ENCODE data around the gene EIF3K.

DNA sequence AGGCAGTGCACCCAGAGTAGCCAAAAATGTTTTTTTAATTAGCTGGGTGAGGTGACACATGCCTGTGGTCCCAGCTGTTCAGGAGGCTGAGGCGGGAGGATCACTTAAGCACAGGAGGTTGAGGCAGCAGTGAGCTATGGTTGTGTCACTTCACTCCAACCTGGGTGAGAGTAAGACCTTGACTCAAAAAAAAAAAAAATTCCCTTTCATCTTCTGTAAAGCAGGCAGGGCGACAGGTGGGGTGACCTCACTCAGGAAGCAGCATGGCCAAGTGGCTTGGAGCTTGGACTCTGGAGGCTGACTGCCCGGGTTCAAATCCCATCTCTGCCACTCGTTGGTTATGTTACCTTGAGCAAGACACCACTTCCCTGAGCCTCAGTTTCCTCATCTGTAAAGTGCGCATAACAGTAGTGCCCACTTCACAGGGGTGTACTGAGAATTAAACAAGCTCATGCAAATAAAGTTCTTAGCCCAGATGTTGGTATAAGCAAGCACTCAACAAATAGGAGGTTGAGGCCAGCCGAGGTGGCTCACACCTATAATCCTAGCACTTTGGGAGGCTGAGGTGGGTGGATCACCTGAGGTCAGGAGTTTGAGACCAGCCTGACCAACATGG, 49.5 kb upstream of the EIF3K start:
- TF ChIP-seq, protein P1, sequence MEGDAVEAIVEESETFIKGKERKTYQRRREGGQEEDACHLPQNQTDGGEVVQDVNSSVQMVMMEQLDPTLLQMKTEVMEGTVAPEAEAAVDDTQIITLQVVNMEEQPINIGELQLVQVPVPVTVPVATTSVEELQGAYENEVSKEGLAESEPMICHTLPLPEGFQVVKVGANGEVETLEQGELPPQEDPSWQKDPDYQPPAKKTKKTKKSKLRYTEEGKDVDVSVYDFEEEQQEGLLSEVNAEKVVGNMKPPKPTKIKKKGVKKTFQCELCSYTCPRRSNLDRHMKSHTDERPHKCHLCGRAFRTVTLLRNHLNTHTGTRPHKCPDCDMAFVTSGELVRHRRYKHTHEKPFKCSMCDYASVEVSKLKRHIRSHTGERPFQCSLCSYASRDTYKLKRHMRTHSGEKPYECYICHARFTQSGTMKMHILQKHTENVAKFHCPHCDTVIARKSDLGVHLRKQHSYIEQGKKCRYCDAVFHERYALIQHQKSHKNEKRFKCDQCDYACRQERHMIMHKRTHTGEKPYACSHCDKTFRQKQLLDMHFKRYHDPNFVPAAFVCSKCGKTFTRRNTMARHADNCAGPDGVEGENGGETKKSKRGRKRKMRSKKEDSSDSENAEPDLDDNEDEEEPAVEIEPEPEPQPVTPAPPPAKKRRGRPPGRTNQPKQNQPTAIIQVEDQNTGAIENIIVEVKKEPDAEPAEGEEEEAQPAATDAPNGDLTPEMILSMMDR (IDR thresholded peaks at IDR 0.05) = no peak
- TF ChIP-seq POLR2A (IDR thresholded peaks at IDR 0.05) = no peak
- no peak for TF ChIP-seq POLR2AphosphoS5 (IDR thresholded peaks at IDR 0.05)
- no peak for TF ChIP-seq EP300 (IDR thresholded peaks at IDR 0.05; ENCODE audit: low read depth)

Measured in transverse colon (tissue), 4 donors.